ENCODE data around the gene COX4I1. TPM values are rescaled to one million over a fixed set of nuclear protein-coding genes. Genes with fewer than 3 reads are reported as not detected.
A peak's percentile ranks its signal among the peaks of the same experiment; 100 is the strongest.

COX4I1 gene
- total and polyA plus RNA-seq, 4 experiments from 2014 or later: 490 to 1,127 (median 712) TPM

DNA sequence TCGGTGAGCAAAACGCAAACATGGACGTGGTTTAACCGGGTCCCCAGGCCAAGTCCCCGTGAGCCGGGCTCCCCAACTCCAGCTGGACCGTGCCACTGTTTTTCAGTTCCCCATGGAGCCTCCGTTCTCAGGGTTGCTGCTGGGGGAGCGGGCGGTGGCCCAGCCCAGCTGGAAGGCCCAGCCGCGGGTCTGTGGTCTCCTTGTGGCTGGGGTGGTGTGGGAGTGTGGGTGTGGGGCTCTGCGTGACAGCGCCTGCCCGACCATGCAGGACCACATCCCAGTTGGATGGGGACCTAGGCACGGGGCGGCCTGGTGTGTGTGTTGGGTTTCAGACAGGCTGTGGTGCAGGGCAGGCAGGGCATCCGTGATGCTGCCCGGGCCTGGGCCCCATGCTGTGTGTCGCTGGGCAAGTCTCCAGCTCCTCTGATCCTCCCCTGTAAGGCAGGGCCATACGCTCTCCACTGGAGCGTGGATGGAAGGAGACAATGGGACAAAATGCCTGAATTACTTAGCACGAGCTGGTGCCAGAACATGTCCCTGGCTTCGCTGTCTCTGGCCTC, 40.3 kb downstream of the COX4I1 start:
- Histone ChIP-seq H3K4me3 (ENCODE audit: low read length in 2 of 2) (no peak overlapping the region), H3K27ac (ENCODE audit: low read depth, low read length) (no peak overlapping the region), H3K36me3 (ENCODE audit: insufficient read depth, low read length) (no peaks in the 10 kb centered on the region), H3K9me3 (ENCODE audit: control insufficient read depth in 1 of 2, low read length in 2 of 2) (no peaks in the 10 kb centered on the region), H3K4me1 (ENCODE audit: insufficient read depth, low read length) (no peaks in the 10 kb centered on the region), H3K27me3 (ENCODE audit: insufficient read depth, low read length) (peaks cover 1% of the 10 kb centered on the region)
- intact Hi-C loops (cut with micrococcal nuclease): no loop called here
- Mint-ChIP-seq H3K4me3 (no peak overlapping the region), H3K27ac (peak overlapping the region in 1 of 7 donors; percentile 17), H3K4me1 (peaks cover 0 to 1% (median 0%) of the 10 kb centered on the region in 4 donors), H3K27me3 (peaks cover 4 to 11% of the 10 kb centered on the region in 2 donors), H3K36me3 (no peaks in the 10 kb centered on the region), H3K9me3 (peaks cover 0 to 7% (median under 1%) of the 10 kb centered on the region in 8 donors)
- ChIA-PET CTCF (ENCODE audit: partially characterized antibody) (no interaction called here), POLR2A (ENCODE audit: partially characterized antibody) (no interaction called here)
- no peak for DNase-seq

DNA sequence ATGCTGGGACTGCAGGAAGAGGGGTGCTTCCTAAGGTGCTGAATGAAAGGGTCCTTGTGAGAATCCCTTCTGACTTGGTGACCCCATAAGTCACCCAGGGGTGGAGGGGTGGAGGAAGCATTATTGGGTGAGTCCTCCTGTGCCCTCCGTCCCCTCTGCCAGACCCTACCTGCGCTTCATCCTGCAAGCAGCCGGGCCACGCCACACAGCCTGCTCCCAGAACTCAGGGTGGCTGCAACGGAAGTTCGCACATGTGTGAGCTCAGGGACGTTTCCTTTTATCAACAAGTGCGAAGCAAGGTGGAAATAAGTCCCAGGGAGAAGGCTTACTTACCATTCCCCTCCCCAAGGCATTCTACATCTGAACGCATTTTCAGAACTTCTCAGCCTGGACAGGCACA, 40.9 kb downstream of the COX4I1 start:
- Histone ChIP-seq H3K36me3 (ENCODE audit: insufficient read depth, low read length) (no peaks in the 10 kb centered on the region), H3K4me1 (ENCODE audit: insufficient read depth, low read length) (no peaks in the 10 kb centered on the region), H3K27me3 (ENCODE audit: insufficient read depth, low read length) (peaks cover 7% of the 10 kb centered on the region), H3K9me3 (ENCODE audit: control insufficient read depth in 1 of 2, low read length in 2 of 2) (no peaks in the 10 kb centered on the region), H3K4me3 (ENCODE audit: low read length in 2 of 2) (no peak overlapping the region), H3K27ac (ENCODE audit: low read depth, low read length) (no peak overlapping the region)
- Mint-ChIP-seq H3K4me1 (peaks cover 0 to 3% (median 0%) of the 10 kb centered on the region in 4 donors), H3K27me3 (peaks cover 4 to 14% of the 10 kb centered on the region in 2 donors), H3K27ac (no peak overlapping the region), H3K9me3 (peaks cover 0 to 7% (median under 1%) of the 10 kb centered on the region in 8 donors), H3K4me3 (no peak overlapping the region), H3K36me3 (no peaks in the 10 kb centered on the region)
- POLR2A ChIA-PET (ENCODE audit: partially characterized antibody): no interaction called here
- DNase-seq: no peak
- CTCF ChIA-PET (ENCODE audit: partially characterized antibody): no interaction called here
- intact Hi-C loops (cut with micrococcal nuclease): no loop called here

DNA sequence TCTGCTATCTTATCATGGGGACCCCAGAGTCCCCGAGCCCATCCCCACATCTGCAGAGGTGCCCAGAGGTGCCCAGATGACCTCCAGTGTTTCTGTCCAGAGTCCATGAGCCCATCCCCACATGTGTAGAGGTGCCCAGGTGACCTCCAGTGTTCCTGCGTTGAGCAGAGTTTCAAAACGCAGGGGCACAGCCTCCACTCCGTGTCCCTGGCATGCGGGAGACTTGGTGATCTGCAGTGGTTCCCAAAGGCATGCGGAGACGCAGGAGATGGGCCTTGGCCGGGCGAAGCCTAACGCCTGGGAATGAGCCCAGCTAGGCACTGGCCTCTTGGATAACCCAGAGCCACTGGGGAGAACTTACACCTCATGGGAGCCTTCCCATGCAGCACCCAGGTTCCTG, 41.3 kb downstream of the COX4I1 start:
- Histone ChIP-seq H3K27me3 (ENCODE audit: insufficient read depth, low read length) (peaks cover 7% of the 10 kb centered on the region), H3K4me3 (ENCODE audit: low read length in 2 of 2) (no peak overlapping the region), H3K36me3 (ENCODE audit: insufficient read depth, low read length) (no peaks in the 10 kb centered on the region), H3K27ac (ENCODE audit: low read depth, low read length) (no peak overlapping the region), H3K9me3 (ENCODE audit: control insufficient read depth in 1 of 2, low read length in 2 of 2) (no peaks in the 10 kb centered on the region), H3K4me1 (ENCODE audit: insufficient read depth, low read length) (no peaks in the 10 kb centered on the region)
- DNase-seq: no peak
- Mint-ChIP-seq H3K27ac (no peak overlapping the region), H3K4me1 (peaks cover 0 to 3% (median 0%) of the 10 kb centered on the region in 4 donors), H3K27me3 (peaks cover 4 to 14% of the 10 kb centered on the region in 2 donors), H3K36me3 (no peaks in the 10 kb centered on the region), H3K4me3 (no peak overlapping the region), H3K9me3 (peaks cover 0 to 7% (median under 1%) of the 10 kb centered on the region in 8 donors)
- intact Hi-C loops (cut with micrococcal nuclease): no loop called here
- ChIA-PET CTCF (ENCODE audit: partially characterized antibody) (no interaction called here), POLR2A (ENCODE audit: partially characterized antibody) (no interaction called here)

DNA sequence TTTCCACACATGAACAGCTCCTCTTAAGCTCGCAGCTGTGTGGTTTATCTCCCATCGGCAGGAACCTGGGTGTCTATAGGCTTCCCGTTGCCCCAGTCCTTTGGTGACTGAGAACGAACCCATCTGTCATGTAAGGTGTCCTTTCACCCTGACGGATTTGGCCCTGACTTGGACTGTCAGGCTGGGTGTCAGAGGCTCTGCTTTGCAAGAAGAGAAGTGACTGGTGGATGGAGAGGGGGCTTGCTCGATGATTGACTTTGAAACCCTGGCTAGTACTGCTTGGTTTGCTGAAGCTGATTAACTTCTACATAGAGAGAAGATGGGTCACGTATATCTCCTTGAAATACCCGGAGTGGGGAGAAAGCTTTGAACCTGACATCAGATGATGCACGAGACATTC, 42.9 kb downstream of the COX4I1 start:
- no peak for DNase-seq
- CTCF ChIA-PET (ENCODE audit: partially characterized antibody): no interaction called here
- Mint-ChIP-seq H3K4me1 (peaks cover 0 to 6% (median 0%) of the 10 kb centered on the region in 4 donors), H3K9me3 (peaks cover 0 to 7% (median under 1%) of the 10 kb centered on the region in 8 donors), H3K27me3 (peaks cover 4 to 21% of the 10 kb centered on the region in 2 donors), H3K4me3 (no peak overlapping the region), H3K27ac (no peak overlapping the region), H3K36me3 (no peaks in the 10 kb centered on the region)
- Histone ChIP-seq H3K4me3 (ENCODE audit: low read length in 2 of 2) (no peak overlapping the region), H3K4me1 (ENCODE audit: insufficient read depth, low read length) (no peaks in the 10 kb centered on the region), H3K36me3 (ENCODE audit: insufficient read depth, low read length) (no peaks in the 10 kb centered on the region), H3K27ac (ENCODE audit: low read depth, low read length) (no peak overlapping the region), H3K27me3 (ENCODE audit: insufficient read depth, low read length) (peaks cover 7% of the 10 kb centered on the region), H3K9me3 (ENCODE audit: control insufficient read depth in 1 of 2, low read length in 2 of 2) (no peaks in the 10 kb centered on the region)
- intact Hi-C loops (cut with micrococcal nuclease): no loop called here
- POLR2A ChIA-PET (ENCODE audit: partially characterized antibody): no interaction called here

DNA sequence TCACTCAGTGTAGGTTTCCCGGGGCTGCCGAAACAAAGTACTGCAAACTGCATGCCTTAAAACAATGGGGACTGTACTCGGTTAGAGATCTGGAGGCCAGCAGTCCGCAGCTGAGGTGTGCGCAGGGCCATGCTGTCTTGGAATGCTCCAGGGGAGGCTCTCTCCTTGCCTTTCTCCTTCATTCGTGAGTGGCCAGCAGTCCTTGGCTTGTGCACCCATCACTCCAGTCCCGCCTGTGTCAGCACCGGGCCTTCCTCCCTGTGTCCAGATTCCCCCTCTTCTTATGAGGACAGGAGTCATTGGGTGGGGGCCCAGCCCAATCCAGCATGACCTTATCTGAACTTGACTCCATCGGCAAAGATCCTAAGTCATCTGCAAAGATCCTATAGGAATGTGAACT, 43.4 kb downstream of the COX4I1 start:
- DNase-seq: no peak
- peaks cover 4 to 21% of the 10 kb centered on the region in 2 donors for H3K27me3 Mint-ChIP-seq
- Histone ChIP-seq H3K36me3 (ENCODE audit: insufficient read depth, low read length) (no peaks in the 10 kb centered on the region), H3K9me3 (ENCODE audit: control insufficient read depth in 1 of 2, low read length in 2 of 2) (no peaks in the 10 kb centered on the region), H3K4me3 (ENCODE audit: low read length in 2 of 2) (no peak overlapping the region), H3K27ac (ENCODE audit: low read depth, low read length) (no peak overlapping the region), H3K27me3 (ENCODE audit: insufficient read depth, low read length) (peaks cover 7% of the 10 kb centered on the region), H3K4me1 (ENCODE audit: insufficient read depth, low read length) (no peaks in the 10 kb centered on the region)
- H3K9me3 Mint-ChIP-seq: peaks cover 0 to 7% (median under 1%) of the 10 kb centered on the region in 8 donors
- ChIA-PET POLR2A (ENCODE audit: partially characterized antibody) (no interaction called here), CTCF (ENCODE audit: partially characterized antibody) (no interaction called here)
- H3K36me3 Mint-ChIP-seq: no peaks in the 10 kb centered on the region
- intact Hi-C loops (cut with micrococcal nuclease): no loop called here
- no peak overlapping the region for H3K4me3 Mint-ChIP-seq
- H3K27ac Mint-ChIP-seq: no peak overlapping the region
- H3K4me1 Mint-ChIP-seq: peaks cover 0 to 6% (median 0%) of the 10 kb centered on the region in 4 donors

DNA sequence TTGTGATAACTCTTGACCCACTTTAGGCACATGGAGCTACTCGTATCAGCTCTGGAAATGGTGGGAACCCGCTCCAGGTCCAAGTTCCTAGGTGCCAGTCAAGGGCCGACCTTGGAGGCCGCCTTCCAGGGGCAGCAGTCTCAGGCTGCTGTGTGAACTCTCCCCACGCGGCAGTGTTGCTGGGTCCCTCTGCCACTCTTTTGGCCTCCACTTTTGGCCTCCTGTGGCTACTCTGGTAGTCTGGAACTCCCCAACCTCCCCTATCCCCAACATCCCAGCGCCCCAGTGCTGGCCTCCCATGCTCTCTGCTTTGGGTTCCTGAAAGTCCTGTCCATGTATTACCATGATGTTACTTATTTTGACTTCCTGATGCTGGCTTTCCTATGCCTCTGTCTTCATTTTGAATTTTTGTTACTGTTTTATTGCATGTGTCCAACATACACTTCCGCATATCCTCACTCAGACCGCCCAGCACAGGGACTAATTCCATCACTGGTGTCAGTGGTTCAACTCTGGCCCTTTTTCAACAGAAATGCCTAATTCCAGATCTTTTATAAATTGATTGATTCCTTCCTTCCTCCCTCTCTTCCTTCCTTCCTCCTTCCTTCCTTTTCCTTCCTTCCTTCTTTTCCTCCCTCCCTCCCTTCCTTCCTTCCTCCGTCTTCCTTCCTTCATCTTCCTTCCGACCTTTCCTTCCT, 44.1 kb downstream of the COX4I1 start:
- peaks cover 4 to 21% of the 10 kb centered on the region in 2 donors for H3K27me3 Mint-ChIP-seq
- intact Hi-C loops (cut with micrococcal nuclease): no loop called here
- DNase-seq: no peak
- ChIA-PET POLR2A (ENCODE audit: partially characterized antibody) (no interaction called here), CTCF (ENCODE audit: partially characterized antibody) (no interaction called here)
- H3K4me3 Mint-ChIP-seq: no peak overlapping the region
- H3K4me1 Mint-ChIP-seq: peaks cover 0 to 6% (median 0%) of the 10 kb centered on the region in 4 donors
- H3K27ac ChIP-seq (ENCODE audit: low read depth, low read length): no peak overlapping the region
- no peak overlapping the region for H3K4me3 ChIP-seq (ENCODE audit: low read length in 2 of 2)
- no peaks in the 10 kb centered on the region for H3K36me3 ChIP-seq (ENCODE audit: insufficient read depth, low read length)
- H3K4me1 ChIP-seq (ENCODE audit: insufficient read depth, low read length): no peaks in the 10 kb centered on the region
- no peaks in the 10 kb centered on the region for H3K9me3 ChIP-seq (ENCODE audit: control insufficient read depth in 1 of 2, low read length in 2 of 2)
- no peak overlapping the region for H3K27ac Mint-ChIP-seq
- H3K9me3 Mint-ChIP-seq: peaks cover 0 to 7% (median 0%) of the 10 kb centered on the region in 8 donors
- peaks cover 7% of the 10 kb centered on the region for H3K27me3 ChIP-seq (ENCODE audit: insufficient read depth, low read length)
- H3K36me3 Mint-ChIP-seq: no peaks in the 10 kb centered on the region

DNA sequence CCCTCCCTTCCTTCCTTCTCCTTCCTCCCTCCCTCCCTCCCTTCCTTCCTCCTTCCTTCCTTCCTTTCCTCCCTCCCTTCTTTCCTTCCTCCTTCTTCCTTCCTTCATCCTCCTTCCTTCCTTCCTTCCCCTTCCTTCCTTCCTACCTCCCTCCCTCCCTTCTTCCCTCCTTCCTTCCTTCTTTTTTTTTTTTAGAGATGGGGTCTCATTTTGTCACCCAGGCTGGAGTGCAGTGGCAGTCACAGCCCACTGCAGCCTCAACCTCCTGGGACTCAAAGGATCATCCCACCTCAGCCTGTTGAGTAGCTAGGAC, 44.6 kb downstream of the COX4I1 start:
- no peak for DNase-seq
- Histone ChIP-seq H3K27me3 (ENCODE audit: insufficient read depth, low read length) (peaks cover 7% of the 10 kb centered on the region), H3K4me1 (ENCODE audit: insufficient read depth, low read length) (no peaks in the 10 kb centered on the region), H3K4me3 (ENCODE audit: low read length in 2 of 2) (no peak overlapping the region), H3K9me3 (ENCODE audit: control insufficient read depth in 1 of 2, low read length in 2 of 2) (no peaks in the 10 kb centered on the region), H3K27ac (ENCODE audit: low read depth, low read length) (no peak overlapping the region), H3K36me3 (ENCODE audit: insufficient read depth, low read length) (no peaks in the 10 kb centered on the region)
- Mint-ChIP-seq H3K4me3 (no peak overlapping the region), H3K36me3 (no peaks in the 10 kb centered on the region), H3K27ac (no peak overlapping the region), H3K9me3 (peaks cover 0 to 7% (median 0%) of the 10 kb centered on the region in 8 donors), H3K4me1 (peaks cover 0 to 6% (median 0%) of the 10 kb centered on the region in 4 donors), H3K27me3 (peaks cover 4 to 19% of the 10 kb centered on the region in 2 donors)
- POLR2A ChIA-PET (ENCODE audit: partially characterized antibody): no interaction called here
- intact Hi-C loops (cut with micrococcal nuclease): no loop called here
- CTCF ChIA-PET (ENCODE audit: partially characterized antibody): no interaction called here
